GM18499 (cell line): ENCODE measurements around the gene CCN5.
"Not testable (repeated sequence)": the region's sequence is repeated elsewhere in the genome, so short reads cannot be mapped to it uniquely, and the experiment has no call there.

Source experiments
- ATAC-seq: cut with Tn5 transposase; IDR thresholded peaks from one replicate; pipeline ENCODE4 v1.9.1; 2021; ENCODE audit warnings: moderate number of reproducible peaks; ENCODE audit not compliant: insufficient read depth, unreplicated experiment

CCN5 gene

GRCh38 chr20:44752099-44752931 lies 37.1 kb downstream of the CCN5 start:
- ATAC-seq: no peak

- ATAC-seq: no peak
Observed at GRCh38 chr20:44754554-44754953, 39.4 kb downstream of the CCN5 start.

- no peak for ATAC-seq
Observed at GRCh38 chr20:44756011-44756688, 41.0 kb downstream of the CCN5 start.

- ATAC-seq: no peak
Observed at GRCh38 chr20:44756956-44757355, 41.8 kb downstream of the CCN5 start.

GRCh38 chr20:44758247-44759101 lies 43.3 kb downstream of the CCN5 start:
- ATAC-seq: no peak

GRCh38 chr20:44759595-44759994 lies 44.4 kb downstream of the CCN5 start:
- no peak for ATAC-seq

- no peak for ATAC-seq
Observed at GRCh38 chr20:44761423-44761822, 46.3 kb downstream of the CCN5 start.

GRCh38 chr20:44762466-44763140 lies 47.4 kb downstream of the CCN5 start:
- no peak for ATAC-seq

- ATAC-seq: not testable (repeated sequence)
Observed at GRCh38 chr20:44763798-44764197, 48.6 kb downstream of the CCN5 start.

GRCh38 chr20:44765091-44765490 lies 49.9 kb downstream of the CCN5 start:
- ATAC-seq: no peak

GRCh38 chr20:44765701-44766347 lies 50.7 kb downstream of the CCN5 start:
- no peak for ATAC-seq

- ATAC-seq: no peak
Observed at GRCh38 chr20:44768256-44768655, 53.1 kb downstream of the CCN5 start.

GRCh38 chr20:44768854-44769480 lies 53.8 kb downstream of the CCN5 start:
- no peak for ATAC-seq

GRCh38 chr20:44769481-44769863 lies 54.3 kb downstream of the CCN5 start:
- ATAC-seq: no peak

- ATAC-seq: no peak
Observed at GRCh38 chr20:44770484-44771171, 55.5 kb downstream of the CCN5 start.

- ATAC-seq: no peak
Observed at GRCh38 chr20:44771172-44771535, 56.0 kb downstream of the CCN5 start.

- no peak for ATAC-seq
Observed at GRCh38 chr20:44772636-44773035, 57.5 kb downstream of the CCN5 start.

- ATAC-seq: no peak
Observed at GRCh38 chr20:44773070-44773829, 58.1 kb downstream of the CCN5 start.
